GM18861 (cell line): ENCODE measurements around the gene LIMK1.

Source experiments
- ATAC-seq: cut with Tn5 transposase; IDR thresholded peaks from one replicate; pipeline ENCODE4 v1.9.1; 2021; ENCODE audit not compliant: unreplicated experiment

The LIMK1 gene

GRCh38 chr7:74053589-74054186 lies 29.9 kb upstream of the LIMK1 start:
- ATAC-seq = no peak

- ATAC-seq = no peak
Measured at GRCh38 chr7:74056096-74056915, 27.3 kb upstream of the LIMK1 start.

- no peak for ATAC-seq
Measured at GRCh38 chr7:74057216-74057925, 26.2 kb upstream of the LIMK1 start.

- ATAC-seq = no peak
Measured at GRCh38 chr7:74057987-74058386, 25.6 kb upstream of the LIMK1 start.

GRCh38 chr7:74058486-74058885 lies 25.1 kb upstream of the LIMK1 start:
- no peak for ATAC-seq

- no peak for ATAC-seq
Measured at GRCh38 chr7:74059037-74059436, 24.6 kb upstream of the LIMK1 start.

GRCh38 chr7:74059681-74060588 lies 23.7 kb upstream of the LIMK1 start:
- ATAC-seq = no peak

- ATAC-seq = peak; percentile 78
Measured at GRCh38 chr7:74061840-74062539, 21.6 kb upstream of the LIMK1 start.

- ATAC-seq = no peak
Measured at GRCh38 chr7:74063223-74063641, 20.4 kb upstream of the LIMK1 start.

- ATAC-seq = no peak
Measured at GRCh38 chr7:74063646-74064045, 20.0 kb upstream of the LIMK1 start.

- no peak for ATAC-seq
Measured at GRCh38 chr7:74064696-74065095, 18.9 kb upstream of the LIMK1 start.

GRCh38 chr7:74066626-74067025 lies 17.0 kb upstream of the LIMK1 start:
- no peak for ATAC-seq

GRCh38 chr7:74068378-74069085 lies 15.1 kb upstream of the LIMK1 start:
- ATAC-seq = no peak

- no peak for ATAC-seq
Measured at GRCh38 chr7:74069086-74069541, 14.5 kb upstream of the LIMK1 start.

- ATAC-seq = no peak
Measured at GRCh38 chr7:74069790-74070618, 13.6 kb upstream of the LIMK1 start.

GRCh38 chr7:74070619-74070921 lies 13.0 kb upstream of the LIMK1 start:
- ATAC-seq = no peak

- ATAC-seq = no peak
Measured at GRCh38 chr7:74071121-74071520, 12.5 kb upstream of the LIMK1 start.

GRCh38 chr7:74074770-74075169 lies 8.8 kb upstream of the LIMK1 start:
- no peak for ATAC-seq

- no peak for ATAC-seq
Measured at GRCh38 chr7:74078461-74078860, 5.1 kb upstream of the LIMK1 start.
